ENCODE measurements around the gene DLGAP4. TPM values are rescaled to one million over a fixed set of nuclear protein-coding genes. Genes with fewer than 3 reads are reported as not detected.

Gene DLGAP4
- total and polyA plus RNA-seq, 10 of the 15 experiments (the other 5 are each of a cell fraction or from before 2014, with no cell fraction given) = 0.42 to 43.3 (median 19.0) TPM

GRCh38 chr20:36507746-36508145 lies 201.6 kb downstream of the DLGAP4 start (continued):
- TF ChIP-seq ZBTB33 (IDR thresholded peaks at IDR 0.05) = no peak
- no peak for TF ChIP-seq GABPA (IDR thresholded peaks at IDR 0.05; ENCODE audit: low read depth)

GRCh38 chr20:36519012-36519719 lies 213.0 kb downstream of the DLGAP4 start:
- peak; percentile 29; the same call in 1 of the 2 replicates for TF ChIP-seq ATF2 (IDR thresholded peaks at IDR 0.05; ENCODE audit: low read length)
- peak; percentile 64; the same call in 1 of the 2 replicates for TF ChIP-seq NFIC (IDR thresholded peaks at IDR 0.05; ENCODE audit: low read depth, low read length)
- TF ChIP-seq SMC3 (IDR thresholded peaks at IDR 0.05; ENCODE audit: borderline replicate concordance, low read length) = no peak
- TF ChIP-seq ZNF274 (IDR thresholded peaks at IDR 0.05; ENCODE audit: insufficient read depth, insufficient read length) = no peak
- TF ChIP-seq RUNX3 (IDR thresholded peaks at IDR 0.05; ENCODE audit: low read length) = peak; percentile 62
- TF ChIP-seq GABPA (IDR thresholded peaks at IDR 0.05; ENCODE audit: low read depth) = 0 out of 2 replicates have a peak, but pooled peaks have one; percentile 10
- TF ChIP-seq BCL11A (IDR thresholded peaks at IDR 0.05; ENCODE audit: low read depth, low read length) = peak; percentile 30; the same call in 1 of the 2 replicates
- peak; percentile 29; the same call in 1 of the 2 replicates for TF ChIP-seq CREM (IDR thresholded peaks at IDR 0.05; ENCODE audit: low read depth)
- TF ChIP-seq JUNB (IDR thresholded peaks at IDR 0.05) = peak; percentile 79
- TF ChIP-seq FOXM1 (IDR thresholded peaks at IDR 0.05; ENCODE audit: low read depth, low read length) = peak; percentile 79
- no peak for TF ChIP-seq MEF2A (IDR thresholded peaks at IDR 0.05; ENCODE audit: insufficient read depth, low read depth, low read length)
- no TSS peak for BruUV-seq (replicated peaks)
- H3K36me3 ChIP-seq (ENCODE audit: control insufficient read depth in 2 of 2, insufficient read depth in 2 of 2, low read length in 1 of 2) = peaks cover 0 to 9% of the 10 kb centered on the region in 2 experiments; a peak in 3 of 4 replicates
- DNase-seq (ENCODE audit: low read depth, low spot score) (no peak), FAIRE-seq (no peak), ATAC-seq (no peak)
- H3K27ac ChIP-seq (ENCODE audit: control insufficient read depth, insufficient read depth) = peak overlapping the region; percentile 6; the same call in 1 of the 2 replicates
- H3K4me1 ChIP-seq (ENCODE audit: control insufficient read depth, insufficient read depth, low read length) = 0 out of 2 replicates have a peak, but pooled peaks cover 3% of the 10 kb centered on the region
- H2AFZ ChIP-seq (ENCODE audit: control insufficient read depth, low read depth, low read length) = no peak overlapping the region
- no peaks in the 10 kb centered on the region for H3K27me3 ChIP-seq (replicated peaks in 1 of 2; ENCODE audit: control insufficient read depth in 2 of 2, insufficient read depth in 2 of 2, low read length in 1 of 2)
- RAD21 ChIA-PET (ENCODE audit: unreplicated experiment) = no interaction called here
- CTCF ChIA-PET = no interaction called here
- intact Hi-C loops (cut with micrococcal nuclease; ENCODE audit: unreplicated experiment) = no loop called here
- no peaks in the 10 kb centered on the region for H4K20me1 ChIP-seq (ENCODE audit: control insufficient read depth, insufficient read depth)
- POLR2A ChIA-PET = interaction anchor here (0.6 kb wide), 2 partner anchors 88 to 349 kb away, joined by 5 read pairs; no protein-coding TSS in a partner anchor
- H3K4me2 ChIP-seq (ENCODE audit: control insufficient read depth, insufficient read depth) = no peak overlapping the region
- H3K9ac ChIP-seq (ENCODE audit: control insufficient read depth, insufficient read depth, low read length) = no peak overlapping the region
- 40% methylated on average over 17 of the region's 17 CpGs for WGBS (ENCODE audit: insufficient coverage, insufficient replicate concordance, low lambda C conversion rate, missing lambda C conversion rate)
- in situ Hi-C loops (cut with MboI) = no loop called here
- no peaks in the 10 kb centered on the region for H3K79me2 ChIP-seq (ENCODE audit: control insufficient read depth, insufficient read depth, low read length)
- no peak overlapping the region for H3K4me3 ChIP-seq
- H3K9me3 ChIP-seq (replicated peaks; ENCODE audit: control insufficient read depth, insufficient read depth, low read length) = no peaks in the 10 kb centered on the region
- SMC1A ChIA-PET (ENCODE audit: uncharacterized antibody, unreplicated experiment) = interaction anchor here (1.3 kb wide), 1 partner anchor 202 kb away, joined by 3 read pairs; no protein-coding TSS in a partner anchor

Measured in GM12878 (cell line).